ENCODE measurements around the gene C5orf15. TPM values are rescaled to one million over a fixed set of nuclear protein-coding genes. Genes with fewer than 3 reads are reported as not detected.

Gene C5orf15
- total and polyA plus RNA-seq, 9 of the 15 experiments (the other 6 are each of a cell fraction or from before 2014, with no cell fraction given), result 23.3 to 50.7 (median 35.5) TPM

DNA sequence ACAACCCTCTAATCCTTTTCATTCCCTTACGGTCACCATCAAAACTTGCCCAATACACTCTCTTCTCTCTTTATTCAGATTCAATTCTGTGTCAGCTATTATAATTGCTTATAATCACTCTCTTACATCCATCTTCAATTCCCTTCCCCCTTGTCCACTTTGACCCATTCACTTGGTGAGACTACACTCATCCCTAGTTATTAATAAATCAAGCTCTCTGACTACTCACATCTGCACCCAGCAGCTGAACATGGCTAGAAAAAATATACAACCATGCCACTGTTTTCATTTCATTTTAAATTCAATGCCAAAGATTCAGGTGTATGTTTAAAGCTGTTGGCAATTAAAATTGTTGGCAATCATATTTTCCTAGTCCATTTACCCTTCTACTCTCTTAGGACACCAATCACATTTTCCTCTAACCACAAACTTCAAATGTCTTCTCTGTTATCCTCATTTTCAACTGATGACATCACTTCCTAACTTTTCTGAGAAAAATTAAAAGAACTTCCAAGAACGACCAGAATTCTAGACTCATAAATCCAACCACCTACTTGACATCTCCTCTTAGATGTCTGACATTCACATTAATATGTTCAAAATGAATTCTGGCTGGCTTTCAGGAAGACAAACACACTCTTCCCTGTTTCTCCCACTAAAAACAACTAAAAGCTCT, 5.5 kb downstream of the C5orf15 start (continued):
- TF ChIP-seq STAT6 (CRISPR knock-in tag; IDR thresholded peaks at IDR 0.05) (no peak), TSC22D4 (tag; IDR thresholded peaks at IDR 0.05) (no peak), BRF2 (IDR thresholded peaks at IDR 0.05; ENCODE audit: borderline replicate concordance, insufficient read depth, insufficient read length) (no peak), MXI1 (IDR thresholded peaks at IDR 0.05; ENCODE audit: low read depth, low read length) (no peak), XRCC4 (IDR thresholded peaks at IDR 0.05; ENCODE audit: extremely low read depth, insufficient read depth, insufficient read length) (no peak)
- TF ChIP-seq, protein P1, sequence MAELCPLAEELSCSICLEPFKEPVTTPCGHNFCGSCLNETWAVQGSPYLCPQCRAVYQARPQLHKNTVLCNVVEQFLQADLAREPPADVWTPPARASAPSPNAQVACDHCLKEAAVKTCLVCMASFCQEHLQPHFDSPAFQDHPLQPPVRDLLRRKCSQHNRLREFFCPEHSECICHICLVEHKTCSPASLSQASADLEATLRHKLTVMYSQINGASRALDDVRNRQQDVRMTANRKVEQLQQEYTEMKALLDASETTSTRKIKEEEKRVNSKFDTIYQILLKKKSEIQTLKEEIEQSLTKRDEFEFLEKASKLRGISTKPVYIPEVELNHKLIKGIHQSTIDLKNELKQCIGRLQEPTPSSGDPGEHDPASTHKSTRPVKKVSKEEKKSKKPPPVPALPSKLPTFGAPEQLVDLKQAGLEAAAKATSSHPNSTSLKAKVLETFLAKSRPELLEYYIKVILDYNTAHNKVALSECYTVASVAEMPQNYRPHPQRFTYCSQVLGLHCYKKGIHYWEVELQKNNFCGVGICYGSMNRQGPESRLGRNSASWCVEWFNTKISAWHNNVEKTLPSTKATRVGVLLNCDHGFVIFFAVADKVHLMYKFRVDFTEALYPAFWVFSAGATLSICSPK (IDR thresholded peaks at IDR 0.05; ENCODE audit: borderline replicate concordance), result no peak
- TF ChIP-seq, protein P2, sequence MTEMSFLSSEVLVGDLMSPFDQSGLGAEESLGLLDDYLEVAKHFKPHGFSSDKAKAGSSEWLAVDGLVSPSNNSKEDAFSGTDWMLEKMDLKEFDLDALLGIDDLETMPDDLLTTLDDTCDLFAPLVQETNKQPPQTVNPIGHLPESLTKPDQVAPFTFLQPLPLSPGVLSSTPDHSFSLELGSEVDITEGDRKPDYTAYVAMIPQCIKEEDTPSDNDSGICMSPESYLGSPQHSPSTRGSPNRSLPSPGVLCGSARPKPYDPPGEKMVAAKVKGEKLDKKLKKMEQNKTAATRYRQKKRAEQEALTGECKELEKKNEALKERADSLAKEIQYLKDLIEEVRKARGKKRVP (CRISPR knock-in tag; IDR thresholded peaks at IDR 0.05), result no peak
- TF ChIP-seq, protein P3, sequence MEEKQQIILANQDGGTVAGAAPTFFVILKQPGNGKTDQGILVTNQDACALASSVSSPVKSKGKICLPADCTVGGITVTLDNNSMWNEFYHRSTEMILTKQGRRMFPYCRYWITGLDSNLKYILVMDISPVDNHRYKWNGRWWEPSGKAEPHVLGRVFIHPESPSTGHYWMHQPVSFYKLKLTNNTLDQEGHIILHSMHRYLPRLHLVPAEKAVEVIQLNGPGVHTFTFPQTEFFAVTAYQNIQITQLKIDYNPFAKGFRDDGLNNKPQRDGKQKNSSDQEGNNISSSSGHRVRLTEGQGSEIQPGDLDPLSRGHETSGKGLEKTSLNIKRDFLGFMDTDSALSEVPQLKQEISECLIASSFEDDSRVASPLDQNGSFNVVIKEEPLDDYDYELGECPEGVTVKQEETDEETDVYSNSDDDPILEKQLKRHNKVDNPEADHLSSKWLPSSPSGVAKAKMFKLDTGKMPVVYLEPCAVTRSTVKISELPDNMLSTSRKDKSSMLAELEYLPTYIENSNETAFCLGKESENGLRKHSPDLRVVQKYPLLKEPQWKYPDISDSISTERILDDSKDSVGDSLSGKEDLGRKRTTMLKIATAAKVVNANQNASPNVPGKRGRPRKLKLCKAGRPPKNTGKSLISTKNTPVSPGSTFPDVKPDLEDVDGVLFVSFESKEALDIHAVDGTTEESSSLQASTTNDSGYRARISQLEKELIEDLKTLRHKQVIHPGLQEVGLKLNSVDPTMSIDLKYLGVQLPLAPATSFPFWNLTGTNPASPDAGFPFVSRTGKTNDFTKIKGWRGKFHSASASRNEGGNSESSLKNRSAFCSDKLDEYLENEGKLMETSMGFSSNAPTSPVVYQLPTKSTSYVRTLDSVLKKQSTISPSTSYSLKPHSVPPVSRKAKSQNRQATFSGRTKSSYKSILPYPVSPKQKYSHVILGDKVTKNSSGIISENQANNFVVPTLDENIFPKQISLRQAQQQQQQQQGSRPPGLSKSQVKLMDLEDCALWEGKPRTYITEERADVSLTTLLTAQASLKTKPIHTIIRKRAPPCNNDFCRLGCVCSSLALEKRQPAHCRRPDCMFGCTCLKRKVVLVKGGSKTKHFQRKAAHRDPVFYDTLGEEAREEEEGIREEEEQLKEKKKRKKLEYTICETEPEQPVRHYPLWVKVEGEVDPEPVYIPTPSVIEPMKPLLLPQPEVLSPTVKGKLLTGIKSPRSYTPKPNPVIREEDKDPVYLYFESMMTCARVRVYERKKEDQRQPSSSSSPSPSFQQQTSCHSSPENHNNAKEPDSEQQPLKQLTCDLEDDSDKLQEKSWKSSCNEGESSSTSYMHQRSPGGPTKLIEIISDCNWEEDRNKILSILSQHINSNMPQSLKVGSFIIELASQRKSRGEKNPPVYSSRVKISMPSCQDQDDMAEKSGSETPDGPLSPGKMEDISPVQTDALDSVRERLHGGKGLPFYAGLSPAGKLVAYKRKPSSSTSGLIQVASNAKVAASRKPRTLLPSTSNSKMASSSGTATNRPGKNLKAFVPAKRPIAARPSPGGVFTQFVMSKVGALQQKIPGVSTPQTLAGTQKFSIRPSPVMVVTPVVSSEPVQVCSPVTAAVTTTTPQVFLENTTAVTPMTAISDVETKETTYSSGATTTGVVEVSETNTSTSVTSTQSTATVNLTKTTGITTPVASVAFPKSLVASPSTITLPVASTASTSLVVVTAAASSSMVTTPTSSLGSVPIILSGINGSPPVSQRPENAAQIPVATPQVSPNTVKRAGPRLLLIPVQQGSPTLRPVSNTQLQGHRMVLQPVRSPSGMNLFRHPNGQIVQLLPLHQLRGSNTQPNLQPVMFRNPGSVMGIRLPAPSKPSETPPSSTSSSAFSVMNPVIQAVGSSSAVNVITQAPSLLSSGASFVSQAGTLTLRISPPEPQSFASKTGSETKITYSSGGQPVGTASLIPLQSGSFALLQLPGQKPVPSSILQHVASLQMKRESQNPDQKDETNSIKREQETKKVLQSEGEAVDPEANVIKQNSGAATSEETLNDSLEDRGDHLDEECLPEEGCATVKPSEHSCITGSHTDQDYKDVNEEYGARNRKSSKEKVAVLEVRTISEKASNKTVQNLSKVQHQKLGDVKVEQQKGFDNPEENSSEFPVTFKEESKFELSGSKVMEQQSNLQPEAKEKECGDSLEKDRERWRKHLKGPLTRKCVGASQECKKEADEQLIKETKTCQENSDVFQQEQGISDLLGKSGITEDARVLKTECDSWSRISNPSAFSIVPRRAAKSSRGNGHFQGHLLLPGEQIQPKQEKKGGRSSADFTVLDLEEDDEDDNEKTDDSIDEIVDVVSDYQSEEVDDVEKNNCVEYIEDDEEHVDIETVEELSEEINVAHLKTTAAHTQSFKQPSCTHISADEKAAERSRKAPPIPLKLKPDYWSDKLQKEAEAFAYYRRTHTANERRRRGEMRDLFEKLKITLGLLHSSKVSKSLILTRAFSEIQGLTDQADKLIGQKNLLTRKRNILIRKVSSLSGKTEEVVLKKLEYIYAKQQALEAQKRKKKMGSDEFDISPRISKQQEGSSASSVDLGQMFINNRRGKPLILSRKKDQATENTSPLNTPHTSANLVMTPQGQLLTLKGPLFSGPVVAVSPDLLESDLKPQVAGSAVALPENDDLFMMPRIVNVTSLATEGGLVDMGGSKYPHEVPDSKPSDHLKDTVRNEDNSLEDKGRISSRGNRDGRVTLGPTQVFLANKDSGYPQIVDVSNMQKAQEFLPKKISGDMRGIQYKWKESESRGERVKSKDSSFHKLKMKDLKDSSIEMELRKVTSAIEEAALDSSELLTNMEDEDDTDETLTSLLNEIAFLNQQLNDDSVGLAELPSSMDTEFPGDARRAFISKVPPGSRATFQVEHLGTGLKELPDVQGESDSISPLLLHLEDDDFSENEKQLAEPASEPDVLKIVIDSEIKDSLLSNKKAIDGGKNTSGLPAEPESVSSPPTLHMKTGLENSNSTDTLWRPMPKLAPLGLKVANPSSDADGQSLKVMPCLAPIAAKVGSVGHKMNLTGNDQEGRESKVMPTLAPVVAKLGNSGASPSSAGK (IDR thresholded peaks at IDR 0.05), result no peak

Data from K562 (cell line).